NB4 (cell line): ENCODE data around the gene ZPLD1.

Source experiments
- DNase-seq: peaks from one replicate; pipeline ENCODE4 v3.0.0; 2010; ENCODE audit warnings: low read depth
- H3K4me3 ChIP-seq: one replicate; pipeline ENCODE4 v1.5.1; 2011; ENCODE audit warnings: mild to moderate bottlenecking, low read depth, low read length, moderate library complexity
- CTCF ChIP-seq: IDR thresholded peaks from one replicate; pipeline ENCODE4 v1.5.1; 2012; ENCODE audit warnings: low read depth, low read length
- MYC ChIP-seq: IDR thresholded peaks from 2 replicates; pipeline ENCODE4 v1.6.1; 2011; ENCODE audit warnings: low read depth, low read length
- POLR2A ChIP-seq: IDR thresholded peaks from 2 replicates; pipeline ENCODE4 v1.6.1; 2011; ENCODE audit warnings: mild to moderate bottlenecking; ENCODE audit not compliant: insufficient read length; ENCODE audit errors: extremely low read depth
- TF ChIP-seq, protein P1 (sequence below): IDR thresholded peaks from 2 replicates; pipeline ENCODE4 v1.6.1; 2011; ENCODE audit warnings: low read depth, low read length

The ZPLD1 gene

GRCh38 chr3:102474207-102474606, 39.4 kb downstream of the ZPLD1 start:
- no peak overlapping the region for H3K4me3 ChIP-seq
- TF ChIP-seq POLR2A (no peak), MYC (no peak), CTCF (no peak)
- TF ChIP-seq, protein P1, sequence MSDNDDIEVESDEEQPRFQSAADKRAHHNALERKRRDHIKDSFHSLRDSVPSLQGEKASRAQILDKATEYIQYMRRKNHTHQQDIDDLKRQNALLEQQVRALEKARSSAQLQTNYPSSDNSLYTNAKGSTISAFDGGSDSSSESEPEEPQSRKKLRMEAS = no peak
- DNase-seq = no peak

- no peak overlapping the region for H3K4me3 ChIP-seq
- no peak for DNase-seq
- no peak for TF ChIP-seq POLR2A
- TF ChIP-seq MYC = no peak
- TF ChIP-seq, protein P1 = no peak
- no peak for TF ChIP-seq CTCF
These were observed 41.4 kb downstream of the ZPLD1 start for GRCh38 chr3:102476198-102476597.

GRCh38 chr3:102478160-102478559, 43.3 kb downstream of the ZPLD1 start:
- TF ChIP-seq POLR2A = no peak
- TF ChIP-seq, protein P1 = no peak
- TF ChIP-seq MYC = no peak
- no peak for TF ChIP-seq CTCF
- H3K4me3 ChIP-seq = no peak overlapping the region
- no peak for DNase-seq

GRCh38 chr3:102480139-102480538, 45.3 kb downstream of the ZPLD1 start:
- TF ChIP-seq CTCF = no peak
- TF ChIP-seq POLR2A = no peak
- no peak for TF ChIP-seq MYC
- TF ChIP-seq, protein P1 = no peak
- DNase-seq = no peak

DNA sequence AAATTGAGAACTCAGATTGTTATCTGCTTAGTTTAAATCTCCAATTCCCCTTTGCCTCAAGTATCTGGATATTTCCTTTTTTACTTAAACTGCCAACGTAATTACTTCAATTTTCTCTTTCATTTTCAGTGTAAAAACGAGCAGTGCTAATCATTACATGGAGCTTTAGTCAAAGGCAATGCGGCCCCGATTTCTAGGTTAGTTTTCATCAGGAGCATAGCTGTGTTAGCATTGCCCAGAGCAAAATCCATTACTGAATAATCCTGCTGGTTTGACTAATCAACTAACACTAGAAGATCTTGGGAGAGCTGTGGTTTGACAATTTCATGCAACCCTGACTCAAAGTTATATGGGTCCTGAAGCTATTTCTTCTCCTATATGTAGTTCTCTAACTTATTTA, 46.2 kb downstream of the ZPLD1 start:
- DNase-seq = no peak
- no peak overlapping the region for H3K4me3 ChIP-seq
- TF ChIP-seq POLR2A (no peak), MYC (no peak), CTCF (no peak)
- TF ChIP-seq, protein P1 = no peak

More at GRCh38 chr3:102480139-102480538, 45.3 kb downstream of the ZPLD1 start:
- H3K4me3 ChIP-seq = no peak overlapping the region

- no peak for DNase-seq
- TF ChIP-seq CTCF (no peak), POLR2A (no peak), MYC (no peak)
- TF ChIP-seq, protein P1 = no peak
- H3K4me3 ChIP-seq = no peak overlapping the region
These were observed 48.7 kb downstream of the ZPLD1 start for GRCh38 chr3:102483556-102483955.
